Sigmoid colon (tissue), 7 donors: ENCODE results near the gene GPR15. TPM values are rescaled to one million over a fixed set of nuclear protein-coding genes. Genes with fewer than 3 reads are reported as not detected.

ENCODE experiments used
- DNase-seq: peaks from one replicate; pipeline ENCODE4 v3.0.0-alpha.2; 2019
- H3K27ac ChIP-seq, 4 donors: fragments of 200-600 bp; sonication (generic); one replicate each; pipeline ENCODE4 v1.5.1; 2016 to 2019; ENCODE audit warnings: mild to moderate bottlenecking in 1 of 4
- H3K27me3 ChIP-seq, 3 donors: fragments of 200-600 bp; sonication (generic); one replicate each; pipeline ENCODE4 v1.5.1; 2019; ENCODE audit warnings: mild to moderate bottlenecking in 1 of 3
- H3K36me3 ChIP-seq, 4 donors: fragments of 200-600 bp; sonication (generic); one replicate each; pipeline ENCODE4 v1.5.1; 2016 to 2019
- H3K4me1 ChIP-seq, 4 donors: fragments of 200-600 bp; sonication (generic); one replicate each; pipeline ENCODE4 v1.5.1; 2017 to 2019
- H3K4me3 ChIP-seq, 4 donors: fragments of 200-600 bp; sonication (generic); one replicate each; pipeline ENCODE4 v1.5.1; 2017 to 2019; ENCODE audit warnings: mild to moderate bottlenecking in 2 of 4, moderate library complexity in 1 of 4
- H3K9me3 ChIP-seq, 4 donors: fragments of 200-600 bp in 3 of 4; sonication (generic) in 3 of 4; one replicate each; pipeline versions ENCODE4 v1.5.1 to v1.6.1; 2013 to 2019
- EP300 ChIP-seq, 4 donors: sonication (generic); formaldehyde crosslinking; IDR thresholded peaks; one replicate each; pipeline ENCODE4 v1.6.1; 2017; ENCODE audit warnings: antibody characterized with exemption in 4 of 4
- POLR2A ChIP-seq, 2 donors: fragments of 450-650 bp; IDR thresholded peaks; one replicate each; pipeline ENCODE4 v1.6.1; 2016; ENCODE audit warnings: antibody characterized with exemption in 2 of 2, mild to moderate bottlenecking in 2 of 2, moderate library complexity in 2 of 2
- POLR2AphosphoS5 ChIP-seq, 4 donors: sonication (generic); formaldehyde crosslinking; IDR thresholded peaks; one replicate each; pipeline ENCODE4 v1.6.1; 2017; ENCODE audit warnings: antibody characterized with exemption in 4 of 4
- WGBS, 2 donors: extraction: QIAGEN DNeasy Blood & Tissue Kit; methylation state at CpG; one replicate each; pipeline ENCODE4 v1.1.7; 2013; 5-methylcytosine and 5-hydroxymethylcytosine counted together
- intact Hi-C: fragments of 100-400 bp; cut with DNase I; formaldehyde crosslinking; loops from one replicate; pipeline ENCODE4 v1.15.1; 2023
- polyA plus RNA-seq, 3 donors: library from polyadenylated mRNA; stranded (reverse); fragments of 200-250 nt; gene quantifications; one replicate each; pipeline ENCODE4 v1.2.3, GENCODE V29; 2013
- total RNA-seq, 4 donors: library from RNA; depleted of rRNA; stranded (reverse); fragments of >200 nt; gene quantifications; one replicate each; pipeline ENCODE4 v1.1.0, GENCODE V29; 2016
- TF ChIP-seq, protein P1 (sequence below), 4 experiments: fragments of 450-650 bp in 3 of 4; fragments of 200-600 bp in 1 of 4; IDR thresholded peaks; one replicate each; pipeline ENCODE4 v1.5.1; 2016 to 2019; ENCODE audit warnings: antibody characterized with exemption in 4 of 4, mild to moderate bottlenecking in 3 of 4, moderate library complexity in 2 of 4
- donor health status: healthy with polysubstance abuse.
- donor health status: Bipolar disorder and iron deficiency.
- donor health status: healthy.

Gene GPR15
- total and polyA plus RNA-seq, 7 donors: 0.66 to 3.5 (median 2.0) TPM; not detected in 3

DNA sequence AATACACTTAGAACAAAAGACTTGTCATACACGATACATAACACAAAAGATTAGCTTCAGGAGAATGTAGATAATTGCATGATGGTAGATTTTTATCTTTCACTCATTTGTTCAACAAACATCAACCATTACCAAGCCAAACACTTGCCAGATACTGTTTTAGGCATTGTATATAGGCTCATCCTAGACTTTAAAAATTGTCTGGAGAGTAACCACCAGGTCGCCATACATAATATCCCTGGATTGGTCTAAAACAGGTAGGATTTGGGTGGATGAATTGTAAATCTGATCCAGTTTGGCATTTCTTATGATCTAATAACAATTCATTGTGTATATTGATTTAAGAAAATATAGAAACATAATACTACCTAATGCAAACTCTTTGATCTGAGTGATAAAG is 22.8 kb downstream of the GPR15 start:
- no peaks in the 10 kb centered on the region for H3K9me3 ChIP-seq
- DNase-seq: no peak
- H3K27me3 ChIP-seq: no peaks in the 10 kb centered on the region
- H3K36me3 ChIP-seq: no peaks in the 10 kb centered on the region
- H3K27ac ChIP-seq: no peak overlapping the region
- no peak overlapping the region for H3K4me3 ChIP-seq
- intact Hi-C loops: no loop called here
- WGBS, 2 donors: 89 to 91% methylated on average over 2 of the region's 2 CpGs
- no peaks in the 10 kb centered on the region for H3K4me1 ChIP-seq
- TF ChIP-seq EP300 (IDR thresholded peaks at IDR 0.05): no peak
- TF ChIP-seq, protein P1, sequence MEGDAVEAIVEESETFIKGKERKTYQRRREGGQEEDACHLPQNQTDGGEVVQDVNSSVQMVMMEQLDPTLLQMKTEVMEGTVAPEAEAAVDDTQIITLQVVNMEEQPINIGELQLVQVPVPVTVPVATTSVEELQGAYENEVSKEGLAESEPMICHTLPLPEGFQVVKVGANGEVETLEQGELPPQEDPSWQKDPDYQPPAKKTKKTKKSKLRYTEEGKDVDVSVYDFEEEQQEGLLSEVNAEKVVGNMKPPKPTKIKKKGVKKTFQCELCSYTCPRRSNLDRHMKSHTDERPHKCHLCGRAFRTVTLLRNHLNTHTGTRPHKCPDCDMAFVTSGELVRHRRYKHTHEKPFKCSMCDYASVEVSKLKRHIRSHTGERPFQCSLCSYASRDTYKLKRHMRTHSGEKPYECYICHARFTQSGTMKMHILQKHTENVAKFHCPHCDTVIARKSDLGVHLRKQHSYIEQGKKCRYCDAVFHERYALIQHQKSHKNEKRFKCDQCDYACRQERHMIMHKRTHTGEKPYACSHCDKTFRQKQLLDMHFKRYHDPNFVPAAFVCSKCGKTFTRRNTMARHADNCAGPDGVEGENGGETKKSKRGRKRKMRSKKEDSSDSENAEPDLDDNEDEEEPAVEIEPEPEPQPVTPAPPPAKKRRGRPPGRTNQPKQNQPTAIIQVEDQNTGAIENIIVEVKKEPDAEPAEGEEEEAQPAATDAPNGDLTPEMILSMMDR (IDR thresholded peaks at IDR 0.05): no peak

DNA sequence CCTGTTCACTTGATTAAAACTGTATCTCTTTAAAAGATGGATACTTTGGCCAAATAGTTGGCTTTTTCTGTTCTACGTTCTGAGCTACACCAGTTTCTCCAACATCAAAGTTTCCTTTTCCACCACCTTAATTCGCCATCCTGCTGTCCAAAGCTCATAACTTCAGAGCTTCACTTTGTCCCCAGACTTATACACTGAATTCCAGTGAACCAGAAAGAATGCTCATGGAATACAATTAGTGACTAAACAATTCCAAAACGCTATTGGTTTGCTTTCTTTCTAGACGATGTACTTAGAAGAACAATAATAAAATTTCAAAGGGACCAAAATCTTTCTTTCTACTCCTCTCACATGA is 23.2 kb downstream of the GPR15 start:
- no peak overlapping the region for H3K27ac ChIP-seq
- no peaks in the 10 kb centered on the region for H3K27me3 ChIP-seq
- no peak overlapping the region for H3K4me3 ChIP-seq
- intact Hi-C loops: no loop called here
- 52 to 78% methylated on average over 4 of the region's 4 CpGs for WGBS, 2 donors
- no peaks in the 10 kb centered on the region for H3K36me3 ChIP-seq
- TF ChIP-seq EP300 (IDR thresholded peaks at IDR 0.05): no peak
- no peak for TF ChIP-seq POLR2AphosphoS5 (IDR thresholded peaks at IDR 0.05)
- TF ChIP-seq POLR2A (IDR thresholded peaks at IDR 0.05): no peak
- TF ChIP-seq, protein P1 (IDR thresholded peaks at IDR 0.05): no peak
- H3K4me1 ChIP-seq: no peaks in the 10 kb centered on the region
- DNase-seq: no peak
- H3K9me3 ChIP-seq: no peaks in the 10 kb centered on the region

DNA sequence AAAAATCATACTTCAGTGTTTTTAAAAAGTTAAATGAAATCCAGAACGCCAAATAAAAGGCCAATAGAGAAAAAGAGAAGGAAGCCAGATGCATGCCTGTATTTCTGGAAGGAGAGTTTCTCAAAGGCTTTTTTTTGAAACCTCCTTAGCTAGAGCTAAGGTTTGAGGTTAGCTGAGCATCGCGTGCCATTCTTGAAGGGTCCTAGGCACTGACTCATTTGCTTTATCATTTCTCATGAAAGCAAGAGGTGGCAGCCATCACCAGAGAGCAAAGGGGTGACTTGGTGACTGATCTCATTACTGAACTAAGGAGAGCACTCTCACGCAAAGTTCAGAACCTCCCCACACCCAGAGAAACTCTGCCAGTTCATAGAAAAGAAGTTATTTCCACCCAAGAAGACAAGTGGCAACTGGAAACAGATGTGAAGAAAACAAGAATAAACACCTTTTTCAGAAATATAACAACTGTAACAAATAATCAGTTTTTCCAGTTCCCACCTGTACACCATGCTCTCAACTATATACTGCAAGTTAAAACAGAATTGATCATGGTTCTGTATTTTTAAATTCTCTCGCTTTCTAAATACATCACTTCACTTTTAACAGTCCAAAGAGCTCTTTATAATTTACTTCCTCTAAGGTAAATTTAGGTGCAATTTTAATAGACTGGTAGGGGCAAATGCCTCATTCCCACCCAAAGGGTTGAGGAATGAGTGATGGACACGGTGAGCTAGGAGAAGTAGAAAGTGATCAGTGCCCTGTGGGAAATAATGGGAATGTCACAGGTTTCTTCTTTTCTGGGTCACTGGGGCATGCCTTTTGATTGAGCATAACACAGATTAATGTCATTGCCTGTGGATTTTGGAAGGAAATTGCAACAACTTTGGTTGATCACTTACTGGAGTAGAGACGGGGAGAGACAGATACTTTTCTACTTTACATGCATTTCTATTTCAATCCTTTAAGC is 24.7 kb downstream of the GPR15 start:
- no peak overlapping the region for H3K4me3 ChIP-seq
- no peaks in the 10 kb centered on the region for H3K4me1 ChIP-seq
- WGBS, 2 donors: 65 to 80% methylated on average over 7 of the region's 7 CpGs
- TF ChIP-seq POLR2AphosphoS5 (IDR thresholded peaks at IDR 0.05): no peak
- TF ChIP-seq EP300 (IDR thresholded peaks at IDR 0.05): no peak
- TF ChIP-seq, protein P1 (IDR thresholded peaks at IDR 0.05): no peak
- no peak for TF ChIP-seq POLR2A (IDR thresholded peaks at IDR 0.05)
- no peak for DNase-seq
- intact Hi-C loops: no loop called here
- no peaks in the 10 kb centered on the region for H3K36me3 ChIP-seq
- no peaks in the 10 kb centered on the region for H3K9me3 ChIP-seq
- no peak overlapping the region for H3K27ac ChIP-seq
- no peaks in the 10 kb centered on the region for H3K27me3 ChIP-seq

DNA sequence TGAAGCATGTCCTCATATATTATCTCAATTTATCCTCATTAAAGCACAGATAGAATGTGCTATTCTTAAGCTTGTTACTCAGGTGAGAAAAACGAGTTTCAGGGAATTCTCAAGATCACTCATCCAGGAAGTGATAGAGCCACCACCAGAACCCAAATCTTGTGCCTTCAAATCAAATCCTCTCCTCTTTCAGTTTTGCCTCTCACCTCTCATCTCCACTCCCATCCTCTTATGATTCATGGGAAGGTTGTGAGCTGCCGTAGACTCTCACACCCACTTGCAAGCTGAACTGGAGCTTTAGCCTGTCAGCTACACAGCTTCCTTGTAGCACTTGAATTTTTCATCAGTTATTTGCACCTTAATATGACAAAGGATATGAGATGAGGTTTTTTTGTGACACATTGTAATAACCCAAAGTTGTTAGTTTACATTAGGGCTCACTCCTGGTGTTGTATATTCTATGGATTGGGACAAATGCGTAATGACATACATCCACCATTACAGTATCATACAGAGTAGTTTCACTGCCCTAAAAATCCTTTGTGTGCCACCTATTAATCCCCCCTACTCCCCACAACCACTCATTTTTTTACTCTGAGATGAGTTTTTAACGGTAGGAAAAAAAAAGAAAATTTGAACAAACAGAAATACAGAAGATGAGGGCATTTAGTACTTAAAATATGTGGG is 25.7 kb downstream of the GPR15 start:
- no peaks in the 10 kb centered on the region for H3K27me3 ChIP-seq
- H3K4me3 ChIP-seq: no peak overlapping the region
- no peak for DNase-seq
- H3K4me1 ChIP-seq: no peaks in the 10 kb centered on the region
- no peak for TF ChIP-seq EP300 (IDR thresholded peaks at IDR 0.05)
- TF ChIP-seq POLR2A (IDR thresholded peaks at IDR 0.05): no peak
- TF ChIP-seq, protein P1 (IDR thresholded peaks at IDR 0.05): no peak
- no peak for TF ChIP-seq POLR2AphosphoS5 (IDR thresholded peaks at IDR 0.05)
- H3K27ac ChIP-seq: no peak overlapping the region
- H3K9me3 ChIP-seq: no peaks in the 10 kb centered on the region
- no peaks in the 10 kb centered on the region for H3K36me3 ChIP-seq
- intact Hi-C loops: no loop called here
- 62 to 73% methylated on average over 4 of the region's 4 CpGs for WGBS, 2 donors
